ENCODE measurements around the gene TLE4. TPM values are rescaled to one million over a fixed set of nuclear protein-coding genes. Genes with fewer than 3 reads are reported as not detected.
"Not testable (repeated sequence)": the region's sequence is repeated elsewhere in the genome, so short reads cannot be mapped to it uniquely, and the experiment has no call there.

Gene TLE4
- total RNA-seq, 2 donors from 2014 or later = 9.7 to 130 TPM

GRCh38 chr9:79651251-79651795 lies 79.6 kb downstream of the TLE4 start:
- 77% methylated on average over 10 of the region's 10 CpGs for WGBS
- H3K36me3 ChIP-seq = no peaks in the 10 kb centered on the region
- no peak overlapping the region for H3K27ac ChIP-seq
- DNase-seq (ENCODE audit: low spot score) = no peak
- TF ChIP-seq, protein P1, sequence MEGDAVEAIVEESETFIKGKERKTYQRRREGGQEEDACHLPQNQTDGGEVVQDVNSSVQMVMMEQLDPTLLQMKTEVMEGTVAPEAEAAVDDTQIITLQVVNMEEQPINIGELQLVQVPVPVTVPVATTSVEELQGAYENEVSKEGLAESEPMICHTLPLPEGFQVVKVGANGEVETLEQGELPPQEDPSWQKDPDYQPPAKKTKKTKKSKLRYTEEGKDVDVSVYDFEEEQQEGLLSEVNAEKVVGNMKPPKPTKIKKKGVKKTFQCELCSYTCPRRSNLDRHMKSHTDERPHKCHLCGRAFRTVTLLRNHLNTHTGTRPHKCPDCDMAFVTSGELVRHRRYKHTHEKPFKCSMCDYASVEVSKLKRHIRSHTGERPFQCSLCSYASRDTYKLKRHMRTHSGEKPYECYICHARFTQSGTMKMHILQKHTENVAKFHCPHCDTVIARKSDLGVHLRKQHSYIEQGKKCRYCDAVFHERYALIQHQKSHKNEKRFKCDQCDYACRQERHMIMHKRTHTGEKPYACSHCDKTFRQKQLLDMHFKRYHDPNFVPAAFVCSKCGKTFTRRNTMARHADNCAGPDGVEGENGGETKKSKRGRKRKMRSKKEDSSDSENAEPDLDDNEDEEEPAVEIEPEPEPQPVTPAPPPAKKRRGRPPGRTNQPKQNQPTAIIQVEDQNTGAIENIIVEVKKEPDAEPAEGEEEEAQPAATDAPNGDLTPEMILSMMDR (IDR thresholded peaks at IDR 0.05) = no peak
- no peak for TF ChIP-seq POLR2AphosphoS5 (IDR thresholded peaks at IDR 0.05)
- TF ChIP-seq POLR2A (IDR thresholded peaks at IDR 0.05) = no peak
- H3K4me3 ChIP-seq = no peak overlapping the region
- no peaks in the 10 kb centered on the region for H3K4me1 ChIP-seq (replicated peaks)
- no peaks in the 10 kb centered on the region for H3K27me3 ChIP-seq (replicated peaks; ENCODE audit: insufficient read depth)
- H3K9me3 ChIP-seq = no peaks in the 10 kb centered on the region
- intact Hi-C loops (cut with DNase I) = no loop called here

GRCh38 chr9:79652598-79652997 lies 80.8 kb downstream of the TLE4 start:
- no peak for DNase-seq (ENCODE audit: low spot score)
- Histone ChIP-seq H3K36me3 (no peaks in the 10 kb centered on the region), H3K27me3 (replicated peaks; ENCODE audit: insufficient read depth) (no peaks in the 10 kb centered on the region), H3K4me1 (replicated peaks) (no peaks in the 10 kb centered on the region), H3K9me3 (no peaks in the 10 kb centered on the region), H3K4me3 (no peak overlapping the region), H3K27ac (no peak overlapping the region)
- TF ChIP-seq, protein P1 (IDR thresholded peaks at IDR 0.05) = no peak
- no peak for TF ChIP-seq POLR2A (IDR thresholded peaks at IDR 0.05)
- no peak for TF ChIP-seq POLR2AphosphoS5 (IDR thresholded peaks at IDR 0.05)
- WGBS = 95% methylated on average over 3 of the region's 3 CpGs
- intact Hi-C loops (cut with DNase I) = no loop called here

- DNase-seq (ENCODE audit: low spot score); intact Hi-C loops (cut with DNase I); H3K27ac ChIP-seq; H3K36me3 ChIP-seq; H3K9me3 ChIP-seq; H3K4me1 ChIP-seq (replicated peaks); H3K27me3 ChIP-seq (replicated peaks; ENCODE audit: insufficient read depth); H3K4me3 ChIP-seq: not testable (repeated sequence)
- 95% methylated on average over 13 of the region's 13 CpGs for WGBS
These were observed 83.0 kb downstream of the TLE4 start for GRCh38 chr9:79654591-79655382.

DNA sequence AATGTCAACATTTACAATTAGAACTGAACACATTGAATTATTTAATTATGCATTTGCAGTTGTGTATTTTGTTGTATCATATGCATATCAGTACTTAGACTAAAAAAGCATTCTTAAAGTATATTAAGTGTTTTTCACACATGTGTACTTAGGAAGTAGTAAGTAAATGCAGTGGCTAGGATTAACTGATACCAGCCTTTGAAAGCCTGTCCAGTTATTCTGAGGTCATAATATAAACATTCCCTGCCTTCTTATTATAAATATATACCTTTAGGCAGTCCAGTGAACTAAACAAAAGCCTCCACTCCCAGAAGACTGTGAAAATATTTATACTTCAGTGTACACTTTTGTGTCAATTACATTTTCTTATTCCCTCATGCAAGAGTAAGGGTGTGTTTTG lies 83.8 kb downstream of the TLE4 start:
- no peaks in the 10 kb centered on the region for H3K27me3 ChIP-seq (replicated peaks; ENCODE audit: insufficient read depth)
- H3K36me3 ChIP-seq = no peaks in the 10 kb centered on the region
- no peak overlapping the region for H3K27ac ChIP-seq
- intact Hi-C loops (cut with DNase I) = no loop called here
- H3K4me3 ChIP-seq = no peak overlapping the region
- TF ChIP-seq POLR2AphosphoS5 (IDR thresholded peaks at IDR 0.05) = no peak
- TF ChIP-seq POLR2A (IDR thresholded peaks at IDR 0.05) = no peak
- H3K9me3 ChIP-seq = no peaks in the 10 kb centered on the region
- no peaks in the 10 kb centered on the region for H3K4me1 ChIP-seq (replicated peaks)
- no peak for DNase-seq (ENCODE audit: low spot score)

DNA sequence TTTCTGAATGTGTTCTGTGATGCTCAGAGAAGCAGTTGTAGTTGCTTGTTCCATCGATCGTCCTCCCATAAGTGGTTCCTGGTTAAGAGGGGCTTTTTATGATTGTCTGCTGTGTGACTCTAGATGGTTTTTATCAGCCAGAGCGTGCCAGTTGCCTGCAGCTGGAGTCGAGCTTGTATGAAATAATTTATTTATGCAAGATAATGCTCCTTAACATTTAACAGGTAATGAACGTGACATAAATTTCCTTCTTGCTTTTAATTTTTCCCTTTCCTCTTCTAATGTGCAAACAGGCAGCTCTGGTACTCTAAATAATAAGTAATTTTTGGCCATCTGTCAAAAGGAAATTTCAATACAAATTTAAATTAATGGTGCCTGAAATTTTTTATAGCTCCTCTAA lies 84.4 kb downstream of the TLE4 start:
- no peak for DNase-seq (ENCODE audit: low spot score)
- no peaks in the 10 kb centered on the region for H3K9me3 ChIP-seq
- intact Hi-C loops (cut with DNase I) = no loop called here
- no peaks in the 10 kb centered on the region for H3K36me3 ChIP-seq
- WGBS = 89% methylated on average over 5 of the region's 5 CpGs
- no peaks in the 10 kb centered on the region for H3K4me1 ChIP-seq (replicated peaks)
- no peaks in the 10 kb centered on the region for H3K27me3 ChIP-seq (replicated peaks; ENCODE audit: insufficient read depth)
- H3K27ac ChIP-seq = no peak overlapping the region
- no peak overlapping the region for H3K4me3 ChIP-seq
- TF ChIP-seq, protein P1 (IDR thresholded peaks at IDR 0.05) = no peak
- no peak for TF ChIP-seq POLR2A (IDR thresholded peaks at IDR 0.05)
- no peak for TF ChIP-seq POLR2AphosphoS5 (IDR thresholded peaks at IDR 0.05)

- Histone ChIP-seq H3K27ac (no peak overlapping the region), H3K4me1 (replicated peaks) (no peaks in the 10 kb centered on the region), H3K27me3 (replicated peaks; ENCODE audit: insufficient read depth) (no peaks in the 10 kb centered on the region), H3K4me3 (no peak overlapping the region), H3K36me3 (no peaks in the 10 kb centered on the region), H3K9me3 (no peaks in the 10 kb centered on the region)
- DNase-seq (ENCODE audit: low spot score) = no peak
- no peak for TF ChIP-seq POLR2AphosphoS5 (IDR thresholded peaks at IDR 0.05)
- TF ChIP-seq, protein P1 (IDR thresholded peaks at IDR 0.05) = no peak
- TF ChIP-seq POLR2A (IDR thresholded peaks at IDR 0.05) = no peak
- intact Hi-C loops (cut with DNase I) = no loop called here
- 93% methylated on average over 2 of the region's 2 CpGs for WGBS
These were observed 86.1 kb downstream of the TLE4 start for GRCh38 chr9:79657891-79658290.

Data from prostate gland (tissue), 2 donors.